ENCODE results near the gene USP19.

Gene USP19

DNA sequence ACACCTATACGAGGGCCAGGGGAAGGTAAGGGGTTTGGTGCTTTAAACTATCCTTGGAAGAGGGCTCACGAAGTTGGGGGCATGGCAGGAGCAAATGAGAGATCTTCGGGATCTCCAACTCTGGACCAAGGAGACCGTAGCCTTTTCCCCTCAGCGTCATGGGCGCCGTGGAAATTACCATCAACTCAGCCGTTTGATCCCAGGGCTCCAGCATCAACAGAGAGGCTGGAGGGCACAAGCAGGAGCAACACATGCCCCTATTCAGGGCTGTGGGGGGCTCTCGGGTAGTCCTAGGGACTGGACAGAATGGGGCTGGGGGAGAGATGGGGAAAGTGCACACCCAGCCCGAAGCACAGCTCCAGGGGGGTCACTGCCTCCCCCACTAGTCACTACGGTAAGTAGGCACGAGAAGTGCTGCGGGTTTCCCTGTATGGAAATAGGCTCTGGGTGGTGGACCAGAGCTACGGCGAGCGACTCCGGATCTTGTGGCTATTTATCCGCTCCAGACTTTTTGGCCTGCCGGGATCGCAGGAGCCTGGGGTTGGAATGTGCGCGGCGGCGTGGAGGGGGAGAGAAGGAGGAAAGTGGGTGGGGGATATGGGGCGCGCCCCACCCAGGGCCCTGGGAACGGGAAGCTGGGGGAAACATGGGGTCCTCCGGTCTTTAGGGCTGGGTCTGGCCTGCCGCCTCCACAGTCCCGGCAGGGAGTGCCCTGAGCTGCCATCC, 12.8 kb upstream of the USP19 start:
- no peak for DNase-seq (ENCODE audit: low read depth, low spot score)

DNA sequence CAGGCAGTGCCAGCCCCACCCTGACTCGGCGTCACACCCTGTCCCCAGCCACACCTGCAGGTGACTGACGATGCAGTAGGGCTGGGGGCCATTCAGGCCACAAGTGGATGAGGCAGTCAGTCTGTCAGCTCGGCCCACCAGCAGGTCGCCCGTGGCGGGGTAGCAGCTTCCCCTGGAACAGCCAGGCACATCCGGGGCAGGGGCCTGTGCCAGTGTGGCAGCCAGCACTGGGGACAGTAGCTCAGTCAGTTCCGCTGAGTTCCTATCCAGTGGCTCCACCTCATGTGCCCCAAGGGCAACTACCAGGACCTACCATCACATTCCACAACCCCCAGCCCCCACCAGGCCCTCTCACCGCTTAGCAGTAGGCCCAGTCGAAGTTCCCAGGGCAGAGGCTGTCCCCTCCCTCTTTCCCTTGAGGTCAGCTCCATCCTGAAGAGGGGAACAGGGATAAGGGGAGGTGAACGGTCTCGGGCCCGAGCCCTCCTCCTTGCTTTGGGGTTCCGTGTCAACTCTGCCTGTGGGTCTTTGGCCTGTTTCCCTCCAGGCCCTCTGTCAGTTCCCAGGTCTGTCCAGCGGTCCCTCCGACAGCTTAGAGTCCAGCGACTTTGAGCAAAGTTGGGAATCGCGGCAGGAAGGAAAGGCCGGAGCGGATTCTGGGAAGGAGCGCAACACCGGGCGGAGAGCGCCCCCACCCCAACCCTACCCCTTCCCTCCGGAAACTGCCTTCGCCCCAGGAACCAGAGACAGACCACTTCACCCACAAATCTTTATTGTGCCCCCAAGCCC, 12.0 kb upstream of the USP19 start, which contains the start of gene LAMB2:
LAMB2 (minus strand) TSS at position 614 of the 789 bp plus-strand sequence; CDS start at position 431, 183 bp downstream.
- DNase-seq (ENCODE audit: low read depth, low spot score) = peak; percentile 50

DNA sequence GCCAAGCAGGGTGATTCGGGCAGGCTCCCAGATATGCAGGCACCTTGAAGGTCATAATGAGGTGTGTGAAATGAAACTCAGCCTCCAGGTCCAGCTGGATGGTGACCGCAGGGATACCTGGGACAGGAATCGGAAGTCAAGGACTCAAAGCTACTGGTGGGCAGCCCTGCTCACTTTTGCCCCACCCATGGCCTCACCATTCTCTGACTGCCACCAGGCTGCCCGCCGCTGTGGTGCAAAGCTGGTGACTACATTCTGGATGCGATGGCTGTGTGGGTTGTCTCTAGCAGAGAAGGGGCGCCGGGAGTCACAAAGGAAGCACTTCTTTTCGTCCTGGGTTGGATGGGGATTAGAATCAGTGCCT, 11.4 kb upstream of the USP19 start:
- DNase-seq (ENCODE audit: low read depth, low spot score) = no peak

- DNase-seq (ENCODE audit: low read depth, low spot score) = no peak
These were observed 11.0 kb upstream of the USP19 start for GRCh38 chr3:49131576-49131975.

GRCh38 chr3:49131040-49131439, 10.4 kb upstream of the USP19 start:
- DNase-seq (ENCODE audit: low read depth, low spot score) = no peak

DNA sequence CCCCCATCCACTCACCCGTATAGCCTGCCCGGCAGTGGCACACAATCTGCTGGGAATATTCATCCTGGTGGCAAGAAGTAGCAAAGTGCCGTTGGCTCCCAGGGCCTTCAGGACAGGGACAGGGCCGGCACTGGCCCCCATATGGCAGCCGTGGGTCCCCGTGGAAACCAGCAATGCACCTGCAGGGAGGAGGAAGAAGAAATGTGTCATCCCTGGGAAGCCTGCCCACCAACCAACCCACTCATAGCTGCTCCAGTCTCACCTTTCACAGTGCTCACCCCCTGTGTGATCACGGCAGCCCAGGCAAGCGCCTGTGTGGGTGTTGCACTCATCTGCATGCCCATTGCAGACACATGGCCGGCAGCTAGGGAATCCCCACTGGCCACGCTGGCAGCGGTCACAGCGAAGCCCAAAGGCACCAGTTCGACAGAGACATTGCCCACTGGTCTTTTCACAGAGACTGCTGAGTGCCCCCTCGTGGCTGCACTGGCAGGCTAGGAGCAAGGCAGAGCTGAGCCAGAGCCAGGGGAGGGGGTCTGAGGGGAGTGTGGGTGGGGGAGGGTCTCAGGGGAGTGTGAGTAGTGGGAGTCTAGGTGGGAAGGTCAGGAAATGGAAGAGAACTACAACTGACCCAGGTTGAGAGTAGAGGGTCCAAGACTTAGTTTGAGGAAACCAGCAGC, 4.5 kb upstream of the USP19 start:
- no peak for DNase-seq (ENCODE audit: low read depth, low spot score)

DNA sequence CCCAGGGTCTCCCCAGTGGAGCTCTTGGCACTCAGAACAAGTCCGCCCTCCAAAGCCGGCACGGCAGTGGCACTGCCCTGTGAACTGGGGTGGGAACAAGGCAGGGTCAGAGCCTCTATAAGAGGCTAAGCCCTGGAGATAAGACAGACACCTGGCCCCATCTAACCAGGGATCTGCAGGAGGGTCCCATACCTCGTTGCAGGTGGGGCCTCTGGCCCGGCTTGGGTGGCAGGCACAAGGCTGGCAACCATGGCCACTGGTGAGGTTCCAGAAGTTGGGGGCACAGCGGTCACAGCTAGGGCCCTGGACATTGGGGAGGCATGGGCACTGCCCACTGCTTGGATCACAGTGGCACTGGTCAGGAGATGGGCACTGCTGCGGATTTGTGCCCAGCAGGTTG, 3.6 kb upstream of the USP19 start:
- DNase-seq (ENCODE audit: low read depth, low spot score) = no peak

DNA sequence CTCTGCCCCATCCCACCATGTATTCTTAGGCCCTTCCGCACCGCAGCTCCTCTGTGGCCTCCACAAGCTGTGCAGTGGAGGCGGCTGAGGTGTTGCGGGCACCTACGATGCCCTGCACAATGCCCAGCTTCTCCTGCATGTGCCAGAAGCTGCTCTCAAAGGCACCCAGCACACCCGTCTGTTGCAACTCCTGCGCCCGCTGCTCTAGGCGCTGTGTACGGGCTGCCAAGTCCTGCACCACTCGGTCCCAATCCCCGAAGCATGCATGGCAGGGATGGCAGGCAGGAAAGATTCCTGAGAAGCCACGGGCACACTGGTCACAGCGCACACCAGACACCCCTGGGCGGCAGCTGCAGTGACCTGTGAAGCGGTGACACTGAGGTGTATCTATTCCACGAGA, 3.1 kb upstream of the USP19 start:
- DNase-seq (ENCODE audit: low read depth, low spot score) = no peak

DNA sequence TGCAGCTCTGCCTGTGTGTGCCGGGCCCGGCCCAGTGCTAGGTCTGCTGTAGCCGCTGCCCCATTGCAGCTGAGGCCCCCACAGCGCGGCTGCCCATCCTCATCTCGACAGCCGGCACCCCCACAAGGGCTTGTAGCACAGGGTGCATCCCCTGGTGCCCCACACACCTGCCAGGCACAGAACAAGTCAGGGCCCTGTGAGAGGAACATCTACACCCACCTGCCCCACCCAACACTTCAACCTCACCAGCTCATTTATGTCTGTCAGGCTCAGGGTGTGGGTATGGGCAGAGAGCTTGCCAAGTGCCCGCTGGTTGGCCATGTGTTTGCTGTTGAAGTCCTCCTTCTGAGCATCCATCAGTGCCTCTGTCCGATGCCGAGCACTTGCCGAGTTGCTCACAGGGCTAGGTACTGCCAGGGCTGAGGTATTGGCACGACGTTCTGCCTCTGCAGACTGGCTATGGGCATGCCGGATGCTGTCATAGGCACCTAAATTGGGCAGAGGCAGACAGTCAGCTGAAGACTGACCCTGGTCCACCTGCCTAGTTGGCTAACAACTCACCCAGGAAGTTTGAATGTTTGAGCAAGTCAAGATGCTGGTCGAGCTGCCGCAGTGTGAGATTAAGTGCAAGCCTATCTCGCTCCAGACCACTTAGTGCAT, 2.4 kb upstream of the USP19 start:
- no peak for DNase-seq (ENCODE audit: low read depth, low spot score)

GRCh38 chr3:49122451-49122850, 1.8 kb upstream of the USP19 start:
- no peak for DNase-seq (ENCODE audit: low read depth, low spot score)

- no peak for DNase-seq (ENCODE audit: low read depth, low spot score)
These were observed 1.4 kb upstream of the USP19 start for GRCh38 chr3:49122022-49122421.

GRCh38 chr3:49121132-49121736, 611 bp upstream of the USP19 start:
- DNase-seq (ENCODE audit: low read depth, low spot score) = no peak

DNA sequence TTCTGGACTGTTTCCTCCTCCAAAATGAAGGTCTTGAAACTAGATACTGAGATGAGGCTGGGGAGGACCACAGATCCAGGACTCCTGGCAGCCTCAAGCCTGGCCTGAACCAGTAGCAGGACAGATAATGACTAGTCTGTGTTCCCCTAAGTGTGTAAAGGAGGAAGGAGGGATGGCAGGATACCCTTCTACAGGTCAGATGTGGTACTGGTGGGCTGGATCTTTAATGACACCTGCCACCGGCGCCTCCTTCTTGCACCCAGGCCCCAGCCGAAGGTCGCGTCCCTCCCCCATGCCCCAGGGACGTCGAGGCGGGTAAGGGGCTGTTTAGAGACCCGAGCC, 556 bp downstream of the USP19 start:
- no peak for DNase-seq (ENCODE audit: low read depth, low spot score)

DNA sequence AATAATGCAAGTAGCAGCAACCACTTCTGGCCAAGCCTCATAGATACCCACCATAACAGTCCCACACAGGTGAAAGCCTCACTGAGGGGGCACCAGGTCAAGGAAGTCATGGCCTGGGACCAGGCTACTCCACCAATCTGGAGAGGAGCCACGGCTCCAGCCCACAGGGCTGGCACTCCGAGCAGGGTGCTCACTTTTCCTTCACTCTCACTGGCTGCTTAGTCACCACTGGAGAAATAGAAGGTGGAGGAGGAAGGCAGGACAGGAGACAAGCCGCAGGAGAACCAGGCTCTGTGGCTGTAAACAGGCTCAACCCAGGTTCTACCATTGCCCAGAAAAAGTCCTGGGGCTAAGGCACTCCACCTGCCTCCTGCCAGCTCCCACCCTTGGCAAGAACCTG, 1.2 kb downstream of the USP19 start:
- DNase-seq (ENCODE audit: low read depth, low spot score) = no peak

- no peak for DNase-seq (ENCODE audit: low read depth, low spot score)
These were observed 1.6 kb downstream of the USP19 start for GRCh38 chr3:49119036-49119435.

DNA sequence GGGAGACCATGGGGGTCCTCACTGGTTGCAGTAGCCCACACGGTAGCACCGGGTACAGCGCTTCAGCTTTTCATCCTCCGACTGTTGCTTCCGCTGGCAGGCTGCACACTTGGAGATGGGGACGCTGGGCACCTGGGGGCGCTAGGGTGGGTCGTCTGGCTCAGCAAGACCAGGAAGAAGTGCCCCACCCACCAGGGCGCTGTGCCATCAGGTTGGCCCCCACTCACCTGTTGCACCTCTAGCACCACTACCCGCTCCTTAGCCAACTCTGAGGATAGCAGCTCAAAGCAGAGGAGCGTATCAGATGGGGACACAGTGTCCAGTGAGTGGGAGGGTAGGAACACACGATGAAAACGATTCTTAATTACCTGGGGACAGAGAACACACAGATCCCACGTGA, 8.4 kb downstream of the USP19 start:
- no peak for DNase-seq (ENCODE audit: low read depth, low spot score)

GRCh38 chr3:49111347-49111746, 9.3 kb downstream of the USP19 start:
- no peak for DNase-seq (ENCODE audit: low read depth, low spot score)

DNA sequence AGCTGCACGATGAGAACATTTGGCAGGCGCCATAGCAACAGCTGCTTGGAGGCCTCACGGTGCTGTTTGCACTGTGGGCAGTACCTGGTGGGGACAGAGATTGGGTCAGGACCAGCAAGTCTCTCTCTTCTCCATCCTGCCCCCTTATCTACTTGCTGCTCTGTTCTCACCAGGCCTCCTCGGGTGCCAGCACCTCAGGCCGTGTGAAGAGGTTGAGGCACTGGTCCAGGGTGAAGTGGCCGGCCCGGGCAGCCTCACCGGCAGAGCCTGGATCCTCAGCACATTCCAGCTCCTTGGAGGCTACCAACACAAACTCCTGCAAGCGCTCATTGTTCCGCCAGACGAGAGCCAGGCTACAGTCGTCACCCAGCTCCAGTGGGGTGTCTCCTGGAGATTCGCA, 9.8 kb downstream of the USP19 start:
- no peak for DNase-seq (ENCODE audit: low read depth, low spot score)

DNA sequence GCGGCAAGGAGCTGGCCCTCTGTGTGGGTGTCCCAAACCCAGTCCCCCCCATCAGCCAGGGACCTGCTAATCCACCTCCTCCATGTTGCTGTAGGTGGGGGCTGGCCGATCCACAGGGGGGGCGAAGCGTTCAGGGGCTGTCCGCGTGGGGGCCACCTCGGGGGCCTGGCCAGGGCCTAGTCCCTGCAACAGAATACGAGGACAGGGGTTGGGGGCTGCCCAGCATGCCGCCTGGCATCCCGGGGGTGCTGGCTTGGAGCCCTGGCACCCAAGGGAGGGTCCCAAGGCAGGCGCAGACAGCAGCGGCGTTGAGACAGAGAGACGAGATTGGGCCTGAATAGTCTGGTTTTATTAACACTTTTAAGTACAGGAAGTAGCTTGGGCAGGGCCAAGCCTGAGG, 12.3 kb downstream of the USP19 start:
- DNase-seq (ENCODE audit: low read depth, low spot score) = no peak

DNA sequence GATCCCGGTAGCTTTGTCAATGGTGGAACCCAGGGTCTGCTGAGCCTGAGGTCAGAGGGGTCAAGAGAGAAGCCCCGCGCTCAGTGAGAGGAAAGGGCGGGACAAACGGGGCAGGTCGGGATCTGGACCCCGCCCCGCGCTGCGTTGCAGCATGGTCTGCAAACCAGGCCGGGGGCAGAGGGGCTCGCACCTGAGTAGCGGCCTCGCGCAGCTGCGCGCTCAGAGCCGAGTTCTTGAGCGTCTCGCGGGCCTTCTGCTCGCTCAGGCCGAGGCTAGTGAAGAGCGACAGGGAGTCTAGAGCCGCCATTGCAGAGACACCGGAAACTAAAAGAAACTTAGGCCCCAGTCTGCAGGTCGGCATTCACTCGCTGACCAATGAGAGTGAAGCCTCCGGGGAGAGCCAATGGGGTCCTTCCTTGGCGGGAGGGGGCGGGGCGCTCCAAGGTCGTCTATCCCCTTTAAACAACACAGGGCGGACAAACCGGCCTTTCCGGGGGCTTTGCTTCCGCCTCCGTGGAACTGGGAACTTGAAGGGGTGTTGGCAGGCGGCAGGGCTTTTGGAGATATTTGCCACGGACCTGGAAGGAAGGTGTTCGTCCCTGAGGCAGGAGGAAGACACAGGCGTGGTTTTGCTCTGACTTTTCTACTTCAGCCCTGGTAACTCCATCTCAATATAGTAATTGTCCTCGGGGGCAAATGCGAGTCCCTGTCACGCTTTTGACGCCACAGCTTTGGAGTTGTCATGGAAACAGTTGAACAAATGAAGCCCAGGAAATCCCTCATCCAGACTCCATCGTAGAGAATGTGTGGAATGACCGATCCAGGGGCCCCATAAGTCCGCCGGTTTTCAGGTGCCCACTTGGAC, 16.0 kb downstream of the USP19 start, which contains the start of gene QARS1:
QARS1 (minus strand) TSS at position 331 of the 865 bp plus-strand sequence; CDS start at position 307, 24 bp downstream.
- no peak for DNase-seq (ENCODE audit: low read depth, low spot score)

GRCh38 chr3:49104052-49104426, 16.6 kb downstream of the USP19 start:
- DNase-seq (ENCODE audit: low read depth, low spot score) = no peak
